GM12878 (cell line): ENCODE results near the gene CCBE1.

ENCODE experiments used
- GABPA ChIP-seq: IDR thresholded peaks from 2 replicates; pipeline ENCODE4 v1.6.1; 2014; ENCODE audit warnings: antibody characterized with exemption, low read depth, mild to moderate bottlenecking, inconsistent platforms
- NRF1 ChIP-seq: conservative IDR thresholded peaks from 2 replicates; pipeline ENCODE4 v1.6.1; 2011; ENCODE audit warnings: mild to moderate bottlenecking, low read depth, low read length, improper control_type of control experiment

GRCh38 chr18:59721931-59722330, 24.7 kb upstream of the CCBE1 start:
- no peak for TF ChIP-seq GABPA
- no peak for TF ChIP-seq NRF1
